HG03460 (cell line): ENCODE measurements around the gene RNH1.
"Not testable (repeated sequence)": the region's sequence is repeated elsewhere in the genome, so short reads cannot be mapped to it uniquely, and the experiment has no call there.

Experiments used
- ATAC-seq: cut with Tn5 transposase; IDR thresholded peaks from one replicate; pipeline ENCODE4 v1.9.1; 2021; ENCODE audit not compliant: unreplicated experiment

Gene RNH1

GRCh38 chr11:520428-521176 lies 13.6 kb upstream of the RNH1 start:
- no peak for ATAC-seq

GRCh38 chr11:518463-519202 lies 11.6 kb upstream of the RNH1 start:
- ATAC-seq = peak; percentile 77

- ATAC-seq = not testable (repeated sequence)
Observed at GRCh38 chr11:516918-517685, 10.1 kb upstream of the RNH1 start.

- ATAC-seq = no peak
Observed at GRCh38 chr11:516400-516799, 9.4 kb upstream of the RNH1 start.

GRCh38 chr11:515131-515530 lies 8.1 kb upstream of the RNH1 start:
- no peak for ATAC-seq

GRCh38 chr11:514606-515005 lies 7.6 kb upstream of the RNH1 start:
- ATAC-seq = no peak

GRCh38 chr11:512761-513595 lies 5.9 kb upstream of the RNH1 start:
- no peak for ATAC-seq

- no peak for ATAC-seq
Observed at GRCh38 chr11:508956-509355, 1.9 kb upstream of the RNH1 start.

GRCh38 chr11:507727-508515 lies 879 bp upstream of the RNH1 start:
- ATAC-seq = no peak

GRCh38 chr11:506238-506994 lies 626 bp downstream of the RNH1 start:
- ATAC-seq = peak; percentile 64

GRCh38 chr11:504994-505344 lies 2.1 kb downstream of the RNH1 start:
- no peak for ATAC-seq

- no peak for ATAC-seq
Observed at GRCh38 chr11:504053-504993, 2.7 kb downstream of the RNH1 start.

- ATAC-seq = no peak
Observed at GRCh38 chr11:503179-503981, 3.7 kb downstream of the RNH1 start.

- ATAC-seq = no peak
Observed at GRCh38 chr11:502288-503178, 4.5 kb downstream of the RNH1 start.

GRCh38 chr11:501683-502287 lies 5.3 kb downstream of the RNH1 start:
- no peak for ATAC-seq

- no peak for ATAC-seq
Observed at GRCh38 chr11:501001-501682, 5.9 kb downstream of the RNH1 start.
